ENCODE measurements around the gene TFF2.

- TF ChIP-seq POLR2AphosphoS5 (IDR thresholded peaks at IDR 0.05; ENCODE audit: low read depth, low read length) (no peak), CTCF (IDR thresholded peaks at IDR 0.05) (no peak), REST (IDR thresholded peaks at IDR 0.05; ENCODE audit: insufficient read depth in 1 of 2, low read depth in 2 of 2, low read length in 1 of 2) (no peak), TCF7L2 (IDR thresholded peaks at IDR 0.05; ENCODE audit: low read depth, low read length) (no peak)
Observed at GRCh38 chr21:42387843-42388340, 37.1 kb upstream of the TFF2 start.

Measured in Panc1 (cell line).